GM19351 (cell line): ENCODE data around the gene SAMD4A.
"Not testable (repeated sequence)": the region's sequence is repeated elsewhere in the genome, so short reads cannot be mapped to it uniquely, and the experiment has no call there.

Experiments used
- ATAC-seq: cut with Tn5 transposase; IDR thresholded peaks from one replicate; pipeline ENCODE4 v1.9.1; 2021; ENCODE audit warnings: mild to moderate bottlenecking, moderate library complexity; ENCODE audit not compliant: unreplicated experiment

Gene SAMD4A

DNA sequence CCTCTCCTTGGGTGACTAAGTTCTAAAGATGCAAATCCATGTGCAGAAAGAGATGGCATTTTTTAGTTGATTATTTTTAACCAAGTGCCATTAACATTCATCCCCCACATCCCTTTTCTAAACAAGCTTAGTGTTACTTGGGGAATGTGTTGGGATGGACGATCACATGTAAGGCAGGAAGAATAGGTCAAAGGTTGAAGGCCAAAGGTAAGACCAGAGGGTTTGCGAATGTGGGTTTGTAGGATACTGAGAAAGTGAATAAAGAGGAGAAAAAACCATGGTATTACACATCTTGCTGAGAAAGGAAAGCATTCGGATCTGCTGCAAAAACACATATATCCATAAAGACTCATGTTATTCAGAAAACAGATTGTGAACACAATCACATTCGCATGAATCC lies 224.1 kb downstream of the SAMD4A start:
- ATAC-seq, result no peak

DNA sequence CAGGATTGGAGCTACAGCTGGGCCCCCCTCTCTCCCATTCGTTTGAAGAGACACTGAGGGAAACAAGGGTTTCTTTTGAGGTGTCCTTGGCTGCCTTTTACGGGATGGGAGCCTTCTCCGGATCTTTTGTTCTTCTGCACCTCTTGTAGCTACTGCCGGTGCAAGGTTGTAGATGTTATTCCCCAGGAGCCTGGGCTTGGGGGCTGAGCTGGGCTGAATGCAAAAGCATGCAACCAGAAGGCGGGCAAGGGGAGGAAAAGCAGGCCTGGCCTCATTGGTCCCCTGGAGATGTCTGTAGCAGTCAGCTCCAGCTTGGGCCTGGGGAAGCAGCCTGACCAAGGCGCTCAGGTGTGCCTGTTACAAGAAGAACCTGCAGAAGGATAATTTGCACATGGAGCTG lies 225.4 kb downstream of the SAMD4A start:
- ATAC-seq, result no peak

DNA sequence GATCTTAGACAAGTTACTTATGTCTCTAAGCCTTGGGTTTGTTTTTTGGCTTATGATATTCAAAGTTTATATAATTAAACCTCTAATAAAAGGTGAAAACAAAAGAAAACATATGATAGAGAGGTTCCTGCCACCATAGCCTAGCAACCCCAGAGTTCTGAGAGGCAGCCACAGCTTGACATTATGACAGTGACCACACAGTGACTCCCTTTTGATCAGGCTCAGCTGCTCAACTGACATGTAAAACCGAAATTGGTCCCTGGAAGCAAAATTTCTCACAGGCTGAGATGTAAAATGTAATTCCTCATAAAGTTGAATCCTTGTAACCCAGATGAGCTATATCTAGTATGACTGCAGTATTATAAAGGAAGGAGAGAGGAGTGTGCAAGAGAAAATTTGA lies 227.2 kb downstream of the SAMD4A start:
- ATAC-seq, result no peak

DNA sequence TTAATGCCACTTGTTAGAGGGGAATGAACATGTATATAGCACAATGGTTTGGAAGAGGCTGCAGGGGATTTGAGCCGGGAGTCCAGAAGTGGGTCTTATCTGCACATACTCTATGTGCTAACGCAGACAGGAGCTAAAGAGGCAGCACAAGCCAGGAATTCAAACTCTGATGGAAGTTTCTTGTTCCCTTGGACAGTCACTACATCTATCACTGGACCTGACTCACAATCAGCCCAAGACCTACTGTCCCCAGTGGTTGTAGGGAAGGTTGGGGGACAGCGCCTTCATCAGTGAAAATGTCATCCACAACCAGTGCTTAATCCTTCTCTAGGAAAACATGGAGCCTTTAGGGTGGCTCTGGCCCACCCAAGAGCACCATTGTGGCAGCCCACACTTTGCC lies 227.9 kb downstream of the SAMD4A start:
- no peak for ATAC-seq

DNA sequence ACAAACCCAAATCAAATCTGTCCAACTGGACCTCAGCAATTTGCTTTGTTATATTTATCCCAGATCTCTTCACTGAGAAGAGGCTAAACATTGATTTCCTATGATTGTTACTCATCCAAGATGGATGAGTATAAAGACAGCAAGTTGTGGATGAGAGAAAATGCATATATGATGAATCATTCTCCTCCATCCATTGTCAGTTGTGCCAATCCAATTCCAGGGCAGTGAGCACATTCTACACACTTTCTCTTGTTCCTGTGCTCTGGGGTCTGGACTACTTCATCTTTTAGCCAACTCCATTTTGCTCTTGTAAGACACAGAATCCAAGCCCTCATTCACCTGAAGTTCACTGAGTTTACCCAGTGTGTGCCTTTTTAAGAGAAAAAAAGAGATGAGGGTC lies 230.0 kb downstream of the SAMD4A start:
- no peak for ATAC-seq

DNA sequence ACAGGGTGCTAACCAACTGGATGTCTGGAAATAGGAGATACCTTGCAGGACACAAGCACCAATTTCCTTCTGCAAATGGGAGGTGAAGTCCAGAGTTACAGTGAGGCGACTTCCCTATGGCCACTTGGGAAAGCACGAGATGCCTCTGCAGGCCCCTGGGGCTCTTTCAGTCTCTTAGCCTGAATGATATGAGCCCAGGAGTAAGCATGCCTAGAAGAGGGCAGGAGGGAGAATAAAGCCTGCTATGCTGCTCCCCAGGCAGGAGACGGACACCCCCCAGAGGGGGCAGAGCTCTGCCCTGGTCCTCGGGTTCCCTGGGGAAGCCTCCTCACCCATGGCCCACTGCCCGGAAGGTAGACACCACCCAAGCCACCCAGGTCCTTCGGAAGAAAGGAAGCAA lies 230.6 kb downstream of the SAMD4A start:
- ATAC-seq, result no peak

DNA sequence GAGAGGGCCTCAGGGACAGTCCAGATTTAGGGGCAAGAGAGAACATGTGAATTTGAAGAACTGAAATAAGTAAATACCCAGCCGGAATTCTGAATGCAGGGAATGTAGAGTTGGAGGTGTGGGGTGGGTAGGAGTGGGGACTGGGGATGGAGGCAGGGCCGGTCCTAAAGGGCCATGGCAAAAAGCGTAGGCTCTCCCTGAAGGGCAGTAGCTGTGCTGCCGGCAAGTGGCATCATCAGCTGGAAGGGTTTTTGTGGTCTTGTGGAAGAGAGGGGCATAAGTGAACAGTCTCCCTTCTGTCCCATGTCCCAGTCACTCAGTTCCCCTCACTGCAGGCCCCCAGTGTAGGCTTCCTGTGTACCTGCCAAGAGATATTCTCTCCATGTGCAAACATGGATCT lies 231.1 kb downstream of the SAMD4A start:
- ATAC-seq, result no peak

DNA sequence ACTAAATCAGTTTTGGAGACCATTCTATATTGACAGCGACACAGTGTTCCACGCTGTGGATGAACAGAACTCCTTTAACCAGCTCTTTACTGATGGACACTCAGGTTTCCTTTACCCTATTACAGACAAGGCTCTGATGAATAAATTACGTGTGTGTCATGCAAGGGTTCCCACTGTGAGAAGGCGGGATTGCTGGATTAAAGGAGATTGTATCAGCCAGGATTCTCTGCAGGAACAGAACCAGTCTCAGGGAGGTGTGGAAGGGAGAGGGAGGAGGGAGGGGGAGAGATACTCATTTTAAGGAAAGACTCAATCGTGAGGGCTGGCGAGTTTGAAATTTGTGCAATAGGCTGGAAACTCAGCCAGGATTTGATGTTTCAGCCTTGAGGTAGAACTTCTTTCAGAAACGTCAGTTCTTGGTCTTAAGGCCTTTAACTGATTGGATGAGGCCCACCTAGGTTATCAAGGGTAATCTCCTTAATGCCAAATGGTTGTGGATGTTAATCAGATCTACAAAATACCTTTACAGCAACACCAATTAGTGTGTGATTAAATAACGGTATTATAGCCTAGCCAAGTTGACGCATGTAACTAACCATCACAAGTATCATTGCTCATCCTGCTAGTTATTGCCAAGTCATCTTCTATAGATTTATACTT lies 231.7 kb downstream of the SAMD4A start:
- ATAC-seq, result no peak

DNA sequence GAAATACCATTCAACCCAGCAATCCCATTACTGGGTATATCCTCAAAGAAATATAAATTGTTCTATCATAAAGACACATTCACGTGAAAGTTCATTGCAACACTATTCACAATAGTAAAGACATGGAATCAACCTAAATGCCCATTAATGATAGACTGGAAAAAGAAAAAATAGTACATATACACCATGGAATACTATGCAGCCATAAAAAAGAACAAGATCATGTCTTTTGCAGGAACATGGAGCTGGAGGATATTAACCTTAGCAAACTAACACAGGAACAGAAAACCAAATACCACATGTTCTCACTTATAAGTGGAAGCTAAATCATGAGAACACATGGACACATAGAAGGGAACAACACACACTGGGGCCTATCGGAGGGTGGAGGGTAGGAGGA lies 234.6 kb downstream of the SAMD4A start:
- ATAC-seq, result not testable (repeated sequence)

DNA sequence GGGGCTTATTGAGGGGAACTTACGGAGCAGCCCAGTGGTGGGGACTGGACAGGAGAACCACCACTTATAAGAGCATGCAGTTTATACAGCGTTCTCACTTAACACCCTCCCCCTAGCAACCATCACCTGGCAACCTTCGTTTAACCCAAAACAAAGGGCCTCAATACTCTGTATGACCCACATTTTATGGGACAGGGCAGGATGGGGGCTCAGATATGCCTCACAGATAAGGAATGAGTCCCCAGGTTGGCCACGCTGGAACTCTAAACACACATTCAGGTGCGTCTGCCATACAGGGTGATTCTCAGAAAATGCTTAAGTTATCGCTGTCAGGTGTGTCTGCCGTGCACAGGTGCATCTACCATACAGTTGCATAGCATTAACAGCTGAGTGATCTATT lies 236.5 kb downstream of the SAMD4A start:
- no peak for ATAC-seq

DNA sequence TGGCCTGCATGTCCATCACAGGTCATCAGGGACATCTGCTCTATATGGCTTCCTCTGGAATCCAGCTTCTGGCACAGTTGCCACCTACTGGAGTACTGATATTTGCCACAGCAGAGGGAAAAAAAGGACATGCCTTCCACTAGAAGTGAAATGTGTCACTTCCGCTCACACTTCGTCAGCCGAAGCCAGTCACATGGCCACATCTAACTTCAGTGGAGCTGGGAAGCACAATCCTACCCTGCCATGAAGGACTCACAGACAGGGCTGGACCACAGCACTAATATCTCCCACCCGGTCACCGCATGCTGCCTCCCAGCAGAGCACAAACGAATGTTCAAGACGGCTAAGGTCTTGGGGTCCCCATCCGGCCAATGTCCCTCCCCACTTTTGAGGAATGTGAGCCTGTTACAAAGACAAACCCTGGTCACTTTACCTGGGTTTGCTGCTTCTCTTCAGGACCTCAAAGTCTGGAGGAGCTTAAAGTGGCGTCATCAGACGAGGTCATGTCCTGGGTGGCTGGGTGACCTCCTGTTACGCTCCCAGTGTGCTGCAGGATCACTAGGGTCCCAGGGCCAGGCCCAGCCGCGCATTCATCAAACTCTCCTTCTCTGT lies 237.1 kb downstream of the SAMD4A start:
- ATAC-seq, result no peak

DNA sequence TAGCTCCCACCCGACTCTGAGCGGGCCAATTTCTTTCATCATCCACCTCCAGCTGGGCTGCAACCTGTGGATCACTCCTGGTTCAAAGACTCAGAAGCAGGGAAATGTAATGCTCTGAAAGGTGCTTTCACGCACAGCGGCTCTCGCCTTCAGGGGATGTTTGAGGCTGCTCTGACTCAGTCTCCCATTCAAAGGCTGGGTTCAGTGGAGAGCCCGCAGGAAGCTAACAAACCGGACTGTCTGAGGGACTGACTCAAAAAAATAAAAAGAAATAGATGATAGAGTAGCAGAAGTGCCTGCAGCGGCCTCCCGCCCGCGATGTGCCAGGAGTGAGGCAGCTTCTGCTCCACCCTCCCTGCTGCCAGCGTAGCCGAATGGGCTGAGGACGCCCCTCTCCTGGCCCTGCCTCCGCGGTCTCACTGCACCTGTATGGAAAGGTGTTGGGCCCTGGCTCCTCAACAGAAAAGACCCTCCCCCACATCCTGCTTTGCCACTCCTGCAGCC lies 237.7 kb downstream of the SAMD4A start:
- no peak for ATAC-seq

DNA sequence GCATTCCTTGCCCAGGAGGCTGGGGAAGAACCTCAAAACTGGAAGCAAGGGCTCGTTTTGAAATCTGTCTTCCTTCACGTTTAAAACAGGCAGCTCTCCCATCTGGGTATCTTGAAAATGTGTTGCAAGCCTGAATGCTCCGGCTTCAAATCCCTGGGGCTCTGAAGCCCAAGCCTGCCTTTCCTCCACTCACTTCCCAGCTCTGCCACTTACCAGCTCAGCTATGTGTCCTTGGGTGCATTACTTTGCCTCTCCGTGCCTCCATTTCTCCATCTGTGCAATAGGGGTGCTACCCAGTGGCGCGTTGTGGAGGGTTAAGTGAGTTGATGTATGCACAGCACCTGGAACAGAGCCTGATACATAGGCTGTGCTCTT lies 238.1 kb downstream of the SAMD4A start:
- no peak for ATAC-seq

DNA sequence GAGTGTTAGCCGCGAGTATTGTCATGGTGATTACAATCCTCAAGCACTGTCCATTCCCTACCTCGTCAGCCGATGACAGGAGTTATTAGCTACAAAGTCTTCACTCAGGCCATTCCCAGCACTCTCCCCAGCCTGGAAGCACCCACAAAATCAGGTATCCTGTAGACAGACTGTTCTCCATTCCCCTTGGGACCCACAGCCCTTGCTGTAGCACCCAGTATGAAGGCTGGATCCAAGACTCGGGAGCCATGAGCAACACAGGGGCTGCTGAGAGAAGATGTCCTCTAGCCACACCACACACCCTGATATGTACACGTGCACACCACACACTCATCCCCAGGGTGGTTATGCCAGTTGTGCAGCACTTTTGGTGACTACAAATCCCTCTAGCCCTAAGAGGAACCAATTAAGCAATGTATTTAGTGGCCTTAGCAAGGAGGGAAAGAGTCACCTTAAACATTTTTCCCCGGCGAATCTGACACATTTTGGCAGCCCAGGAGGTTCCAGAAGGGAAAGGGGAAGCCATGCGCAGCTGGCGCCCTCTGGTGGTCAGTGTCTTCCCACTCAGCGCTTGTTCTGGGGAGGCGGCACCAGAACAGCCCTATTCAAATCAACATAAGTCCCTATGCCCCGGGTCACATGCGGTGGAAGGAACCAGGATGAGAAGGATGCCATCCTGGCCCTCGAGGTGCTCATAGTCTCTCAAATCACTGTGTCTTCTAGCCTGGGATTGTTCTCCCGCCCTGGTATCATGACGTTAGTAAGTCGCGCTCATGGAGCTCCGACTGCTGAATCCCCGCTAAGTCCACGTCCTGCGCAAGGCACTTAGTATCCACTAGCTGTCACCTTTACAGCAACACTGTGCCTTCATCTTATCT lies 238.8 kb downstream of the SAMD4A start:
- ATAC-seq, result no peak

DNA sequence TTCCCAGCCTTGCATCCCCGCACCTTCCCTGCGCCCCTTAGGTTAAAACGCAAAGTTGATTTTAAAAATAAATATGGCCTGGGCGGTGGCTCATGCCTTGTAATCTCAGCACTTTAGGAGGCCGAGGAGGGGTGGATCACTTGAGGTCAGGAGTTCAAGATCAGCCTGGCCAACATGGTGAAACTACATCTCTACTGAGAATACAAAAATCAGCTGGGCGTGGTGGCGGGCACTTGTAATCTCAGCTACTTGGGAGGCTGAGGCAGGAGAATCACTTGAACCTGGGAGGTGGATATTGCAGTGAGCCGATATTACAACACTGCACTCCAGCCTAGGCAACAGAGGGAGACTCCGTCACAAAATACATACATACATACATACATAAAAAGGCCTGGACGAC lies 239.7 kb downstream of the SAMD4A start:
- no peak for ATAC-seq

DNA sequence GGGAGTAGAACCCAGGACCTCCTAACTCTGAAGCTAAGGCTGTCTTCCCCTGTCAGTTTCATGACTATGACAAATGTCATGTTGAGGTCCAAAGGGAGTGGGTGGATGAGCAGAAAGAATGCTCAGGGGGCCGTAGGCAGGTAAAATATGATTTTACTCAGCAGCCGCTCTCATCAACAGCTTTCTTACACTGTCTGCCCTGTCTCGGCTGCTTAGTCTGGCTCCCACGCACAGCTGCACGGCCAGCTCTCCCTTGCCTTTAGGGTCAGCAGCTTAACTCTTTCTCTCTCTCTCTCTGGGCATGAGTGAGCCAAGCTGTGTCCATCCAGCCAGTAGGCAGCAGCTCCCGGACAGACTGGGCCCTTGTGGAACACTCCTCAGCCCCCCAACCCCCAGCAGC lies 240.5 kb downstream of the SAMD4A start:
- ATAC-seq, result no peak

DNA sequence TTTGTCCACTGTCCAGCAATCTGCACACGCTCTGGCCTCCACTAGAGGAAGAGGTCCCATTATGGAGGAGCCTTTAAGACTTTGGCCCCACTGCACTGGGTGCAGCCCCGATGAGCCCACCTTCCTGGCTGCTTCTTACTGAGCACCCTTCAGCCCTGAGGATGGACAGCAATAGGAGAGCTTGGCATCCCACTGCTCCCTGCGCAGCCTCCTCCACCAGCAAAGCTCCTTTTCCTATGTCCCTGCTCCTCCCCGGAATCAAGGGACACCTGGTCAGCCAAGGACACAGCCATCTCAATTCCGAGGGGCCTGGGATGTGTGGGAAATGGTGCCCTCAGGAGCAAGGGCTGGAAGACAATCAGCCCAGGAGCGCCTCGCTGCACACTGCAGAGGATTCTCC lies 241.0 kb downstream of the SAMD4A start:
- no peak for ATAC-seq

DNA sequence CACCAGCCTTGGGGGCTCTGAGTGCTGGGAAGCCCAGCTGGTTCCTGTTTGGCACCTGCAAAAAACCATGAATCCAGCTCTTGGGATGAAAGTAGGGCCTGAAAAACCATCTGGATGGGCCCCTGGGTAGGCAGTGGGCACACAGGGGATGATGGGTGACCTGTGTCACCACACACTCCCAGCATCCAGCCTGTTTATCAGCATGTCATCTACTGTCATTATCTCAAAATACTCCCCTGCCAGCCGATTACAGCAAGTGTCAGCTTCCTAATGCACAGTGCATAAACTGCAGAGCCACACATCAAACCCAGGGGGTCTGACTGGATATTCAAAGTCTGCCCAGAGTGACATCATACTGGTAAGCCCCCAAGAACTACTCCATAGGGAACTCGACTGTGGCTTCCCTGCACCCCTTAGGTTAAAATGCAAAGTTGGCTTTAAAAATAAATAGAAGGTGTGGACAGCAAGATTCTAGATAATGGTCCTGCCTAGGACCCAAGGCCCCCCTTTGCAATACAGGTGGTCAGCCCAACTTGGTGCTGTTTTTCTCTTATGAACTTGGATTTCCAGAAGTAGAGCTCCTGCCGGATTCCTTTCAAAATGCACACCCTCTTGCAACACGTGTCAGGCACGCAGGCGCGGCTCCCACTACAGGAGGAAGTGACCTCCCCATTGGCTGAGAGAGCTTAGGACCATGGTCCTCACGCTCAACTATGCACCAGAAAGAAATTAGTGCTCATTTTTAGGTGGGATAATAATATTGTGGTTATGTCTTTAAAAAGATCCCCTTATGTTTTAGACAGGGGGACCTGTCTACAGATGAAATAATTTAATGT lies 241.6 kb downstream of the SAMD4A start:
- no peak for ATAC-seq

DNA sequence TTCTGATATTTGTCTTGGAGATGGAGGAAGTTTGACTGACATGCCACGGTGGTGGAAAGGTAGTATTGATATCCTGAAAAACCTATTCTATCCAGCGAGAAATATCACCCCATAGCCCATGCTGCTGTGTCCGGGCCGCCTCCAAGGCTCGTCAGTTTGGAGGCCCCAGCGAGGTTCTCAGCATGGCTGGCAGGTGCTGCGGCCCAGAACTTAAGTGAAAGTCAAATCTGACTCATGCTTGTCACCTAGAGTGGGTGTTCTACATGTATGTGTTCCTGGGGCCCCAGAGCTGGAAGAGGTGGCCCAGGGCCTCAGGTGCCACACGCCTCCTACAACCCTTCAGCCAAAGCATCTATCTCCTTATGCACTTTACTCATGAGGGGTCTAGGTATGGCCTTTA lies 242.8 kb downstream of the SAMD4A start:
- peak; percentile 58 for ATAC-seq

DNA sequence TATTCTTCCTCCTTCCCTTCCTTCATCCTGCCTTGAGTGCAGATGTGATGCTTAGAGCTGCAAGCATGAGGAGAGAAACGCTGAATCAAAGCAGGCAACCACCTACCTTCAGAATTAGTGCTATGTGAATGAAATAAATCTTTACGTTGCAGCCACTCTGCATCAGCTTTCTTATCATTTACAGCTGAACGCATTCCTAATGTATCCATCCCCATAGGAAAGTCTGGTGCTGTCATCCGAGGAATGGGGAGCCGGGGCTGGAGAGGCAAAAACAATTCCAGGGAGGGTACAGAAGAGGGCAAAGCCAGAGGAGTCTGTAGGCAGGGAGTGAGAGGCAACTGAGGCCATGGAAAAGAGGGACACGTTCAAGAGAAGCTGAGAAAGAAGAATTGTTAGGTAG lies 245.7 kb downstream of the SAMD4A start:
- no peak for ATAC-seq

DNA sequence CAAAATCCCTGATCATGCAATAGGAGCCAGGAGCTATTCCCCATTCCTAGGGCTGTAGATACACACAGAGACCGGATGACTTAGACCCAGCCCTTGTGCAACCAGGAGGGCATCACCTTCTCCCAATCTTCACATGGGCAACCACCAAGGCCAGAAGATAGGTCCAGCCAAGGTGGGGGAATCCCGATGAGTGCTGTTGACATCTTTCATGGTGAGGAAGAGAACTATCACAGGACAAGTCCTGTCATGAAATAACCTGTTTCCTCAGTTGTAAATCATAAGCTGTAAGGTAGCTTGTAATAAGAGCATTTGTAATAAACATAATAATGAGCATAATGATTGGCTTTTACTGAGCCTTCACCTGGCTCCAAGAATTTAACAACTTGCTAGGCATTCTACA lies 246.2 kb downstream of the SAMD4A start:
- no peak for ATAC-seq
